OCI-LY7 (cell line): Measurements from ENCODE around the gene CNKSR3. TPM values are rescaled to one million over a fixed set of nuclear protein-coding genes. Genes with fewer than 3 reads are reported as not detected.
A peak's percentile ranks its signal among the peaks of the same experiment; 100 is the strongest.

Experiments used
- BruUV-seq: library from RNA; stranded (reverse); fragments of 400-500 nt; replicated peaks from 2 replicates; lab custom pipeline; 2021; lab: Mats Ljungman, UMichigan
- CTCF ChIA-PET: fragments of 300-600 bp; sonication (Branson Sonifier 250); formaldehyde crosslinking; loops from one replicate; lab custom pipeline; 2022; ENCODE audit warnings: antibody characterized with exemption; ENCODE audit not compliant: unreplicated experiment; lab: Charles Lee
- POLR2A ChIA-PET: fragments of 300-600 bp; sonication (Branson Sonifier 250); formaldehyde crosslinking; loops from one replicate; lab custom pipeline; 2022; ENCODE audit warnings: antibody characterized with exemption; lab: Charles Lee
- DNase-seq: peaks from one replicate; pipeline ENCODE4 v3.0.0-alpha.2; 2015; ENCODE audit warnings: low spot score
- H2AFZ ChIP-seq: fragments of 200-600 bp; sonication (generic), shearing (Covaris generic); 2 replicates; pipeline ENCODE4 v1.6.1; 2014; ENCODE audit warnings: mild to moderate bottlenecking, antibody characterized with exemption, low read length, moderate library complexity
- H3K27ac ChIP-seq: fragments of 200-600 bp; sonication (generic); 2 replicates; pipeline ENCODE4 v1.5.1; 2014; ENCODE audit warnings: mixed run types, low read depth, mild to moderate bottlenecking, moderate library complexity, low read length, inconsistent platforms; ENCODE audit not compliant: poor library complexity, severe bottlenecking
- H3K36me3 ChIP-seq: fragments of 200-600 bp; sonication (generic); 2 replicates; pipeline ENCODE4 v1.6.1; 2014; ENCODE audit warnings: mild to moderate bottlenecking, antibody characterized with exemption, low read length, moderate library complexity, mixed read lengths; ENCODE audit not compliant: insufficient read depth
- H3K4me1 ChIP-seq: fragments of 200-600 bp; sonication (generic); 2 replicates; pipeline ENCODE4 v1.5.1; 2014; ENCODE audit warnings: mild to moderate bottlenecking, low read length; ENCODE audit not compliant: insufficient read depth, poor library complexity, severe bottlenecking
- H3K4me2 ChIP-seq: fragments of 200-600 bp; sonication (generic); 2 replicates; pipeline ENCODE4 v1.6.1; 2014; ENCODE audit warnings: mild to moderate bottlenecking, low read length
- H3K4me3 ChIP-seq: fragments of 200-600 bp; sonication (generic); 2 replicates; pipeline ENCODE4 v1.5.1; 2014; ENCODE audit warnings: mild to moderate bottlenecking, low read depth, low read length; ENCODE audit not compliant: poor library complexity, severe bottlenecking
- H3K79me2 ChIP-seq: fragments of 200-600 bp; sonication (generic); 2 replicates; pipeline ENCODE4 v1.6.1; 2016; ENCODE audit warnings: low read depth, mild to moderate bottlenecking, low read length, moderate library complexity, mixed read lengths; ENCODE audit not compliant: insufficient read depth
- H3K9me2 ChIP-seq: fragments of 200-600 bp; sonication (generic); 2 replicates; pipeline ENCODE4 v1.6.1; 2016; ENCODE audit warnings: mild to moderate bottlenecking, low read length, mixed read lengths; ENCODE audit not compliant: insufficient read depth
- H3K9me3 ChIP-seq: fragments of 200-600 bp; sonication (generic); 2 replicates; pipeline ENCODE4 v1.6.1; 2014; ENCODE audit warnings: mild to moderate bottlenecking, mixed run types, low read length, mixed read lengths
- H4K20me1 ChIP-seq: fragments of 200-600 bp; sonication (generic); 2 replicates; pipeline ENCODE4 v1.6.1; 2014; ENCODE audit warnings: mild to moderate bottlenecking, antibody characterized with exemption, low read length, moderate library complexity, mixed read lengths; ENCODE audit not compliant: insufficient read depth
- EZH2phosphoT487 ChIP-seq: fragments of 200-600 bp; sonication (generic); IDR thresholded peaks from 2 replicates; pipeline ENCODE4 v1.6.1; 2018; ENCODE audit warnings: low read depth, borderline replicate concordance, mild to moderate bottlenecking, mixed run types, antibody characterized with exemption, low read length, moderate library complexity, mixed read lengths
- intact Hi-C: fragments of 100-400 bp; cut with micrococcal nuclease; formaldehyde crosslinking; loops from one replicate; pipeline ENCODE4 v1.10.0; 2022; ENCODE audit not compliant: unreplicated experiment
- total RNA-seq, 2 experiments: library from RNA; depleted of rRNA in 1 of 2; stranded (reverse); fragments of >200 nt in 1 of 2; shearing (Covaris generic) in 1 of 2; gene quantifications; 2 replicates each; pipeline ENCODE4 v1.2.3, GENCODE V29; 2014 to 2022
- TF ChIP-seq, protein P1 (sequence below): fragments of 200-600 bp; sonication (generic); conservative IDR thresholded peaks from 2 replicates; pipeline ENCODE4 v1.5.1; 2014; ENCODE audit warnings: mild to moderate bottlenecking, antibody characterized with exemption, low read length, moderate library complexity, mixed read lengths

Gene CNKSR3
- total RNA-seq, 2 experiments from 2014 or later, result not detected

DNA sequence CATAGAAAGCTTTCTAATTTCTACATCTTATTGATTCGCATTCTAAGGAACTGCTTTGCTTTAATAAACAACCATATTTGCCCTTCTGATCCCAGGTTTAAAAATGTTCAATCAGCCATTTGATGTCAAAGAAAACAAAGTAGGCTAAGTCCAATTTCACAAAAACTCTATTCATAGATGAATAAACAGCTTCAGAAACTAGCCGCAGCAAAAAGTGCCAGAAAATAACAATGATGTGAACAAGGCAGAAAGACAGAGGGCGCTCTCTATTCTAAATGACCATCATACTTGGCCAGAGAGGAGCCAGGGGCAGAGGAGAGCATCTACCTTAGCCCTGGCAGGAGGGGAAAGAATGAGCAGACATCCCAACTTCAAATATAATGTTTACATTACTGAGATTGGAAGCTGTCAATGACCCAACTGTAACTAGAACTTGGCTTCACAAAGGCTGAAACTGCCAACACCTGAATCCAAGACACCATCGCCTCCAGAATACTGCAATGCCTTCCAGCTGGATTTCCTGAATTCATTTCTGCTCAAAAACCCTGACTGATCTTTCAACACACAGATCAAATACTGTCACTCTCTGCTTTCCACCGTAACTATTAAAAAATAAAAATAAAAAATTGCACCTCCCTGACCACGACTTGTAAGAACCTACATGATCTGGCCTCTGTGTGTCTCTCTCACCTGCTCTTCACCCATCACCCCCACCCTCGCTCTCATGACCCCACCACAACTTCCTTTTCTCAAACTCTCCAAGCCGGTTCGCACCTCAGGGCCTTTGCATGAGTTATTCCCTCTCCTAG is 9.5 kb downstream of the CNKSR3 start:
- Histone ChIP-seq H3K36me3 (no peaks in the 10 kb centered on the region), H3K9me3 (no peaks in the 10 kb centered on the region), H3K79me2 (no peaks in the 10 kb centered on the region), H3K4me1 (no peaks in the 10 kb centered on the region), H4K20me1 (no peaks in the 10 kb centered on the region), H3K4me2 (no peak overlapping the region), H2AFZ (no peak overlapping the region), H3K9me2 (no peaks in the 10 kb centered on the region), H3K27ac (no peak overlapping the region), H3K4me3 (no peak overlapping the region)
- TF ChIP-seq, protein P1, sequence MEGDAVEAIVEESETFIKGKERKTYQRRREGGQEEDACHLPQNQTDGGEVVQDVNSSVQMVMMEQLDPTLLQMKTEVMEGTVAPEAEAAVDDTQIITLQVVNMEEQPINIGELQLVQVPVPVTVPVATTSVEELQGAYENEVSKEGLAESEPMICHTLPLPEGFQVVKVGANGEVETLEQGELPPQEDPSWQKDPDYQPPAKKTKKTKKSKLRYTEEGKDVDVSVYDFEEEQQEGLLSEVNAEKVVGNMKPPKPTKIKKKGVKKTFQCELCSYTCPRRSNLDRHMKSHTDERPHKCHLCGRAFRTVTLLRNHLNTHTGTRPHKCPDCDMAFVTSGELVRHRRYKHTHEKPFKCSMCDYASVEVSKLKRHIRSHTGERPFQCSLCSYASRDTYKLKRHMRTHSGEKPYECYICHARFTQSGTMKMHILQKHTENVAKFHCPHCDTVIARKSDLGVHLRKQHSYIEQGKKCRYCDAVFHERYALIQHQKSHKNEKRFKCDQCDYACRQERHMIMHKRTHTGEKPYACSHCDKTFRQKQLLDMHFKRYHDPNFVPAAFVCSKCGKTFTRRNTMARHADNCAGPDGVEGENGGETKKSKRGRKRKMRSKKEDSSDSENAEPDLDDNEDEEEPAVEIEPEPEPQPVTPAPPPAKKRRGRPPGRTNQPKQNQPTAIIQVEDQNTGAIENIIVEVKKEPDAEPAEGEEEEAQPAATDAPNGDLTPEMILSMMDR, result peak; percentile 62
- TF ChIP-seq EZH2phosphoT487, result no peak
- no TSS peak for BruUV-seq
- no peak for DNase-seq
- intact Hi-C loops, result no loop called here
- ChIA-PET POLR2A (interaction anchor here (0.6 to 1.1 kb wide), 2 partner anchors 15 to 56 kb away, joined by 4 to 8 read pairs; no protein-coding TSS in a partner anchor), CTCF (no interaction called here)

DNA sequence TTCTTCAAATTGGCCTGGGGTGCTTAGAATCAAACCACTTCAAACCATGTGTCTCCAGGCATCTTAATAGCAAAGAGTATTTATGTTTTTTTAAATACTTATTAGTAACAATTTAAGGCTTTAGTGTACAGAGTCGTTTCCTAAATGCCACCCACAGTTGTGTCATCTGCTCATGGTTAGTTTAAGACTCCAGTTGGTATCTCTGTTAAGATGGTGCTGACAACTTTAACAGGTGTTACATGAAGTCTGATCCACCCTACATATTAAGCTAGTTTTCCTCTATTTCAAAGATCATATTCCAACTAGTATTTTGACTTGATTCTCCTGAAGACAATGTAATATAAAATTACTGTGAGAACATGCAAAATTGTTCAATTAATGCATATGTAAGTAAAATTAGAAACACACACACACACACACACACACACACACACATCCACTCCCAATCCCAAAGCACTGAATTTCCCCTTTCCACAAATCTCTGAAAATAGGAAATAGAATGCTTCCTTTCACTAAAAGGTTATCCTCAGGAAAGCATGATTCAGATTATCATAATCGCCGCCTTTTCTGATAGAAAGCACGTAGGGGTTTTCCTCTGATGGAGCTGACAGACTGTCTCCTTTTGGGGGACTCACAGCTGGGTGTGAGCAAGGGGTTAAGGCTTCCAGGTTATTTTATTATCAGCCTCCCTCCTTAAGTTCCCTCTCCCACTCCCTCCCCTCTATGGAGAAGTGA is 10.5 kb downstream of the CNKSR3 start:
- H3K9me3 ChIP-seq, result no peaks in the 10 kb centered on the region
- no peaks in the 10 kb centered on the region for H3K36me3 ChIP-seq
- no peak overlapping the region for H3K4me3 ChIP-seq
- H4K20me1 ChIP-seq, result no peaks in the 10 kb centered on the region
- H3K9me2 ChIP-seq, result no peaks in the 10 kb centered on the region
- H3K79me2 ChIP-seq, result no peaks in the 10 kb centered on the region
- no peak overlapping the region for H2AFZ ChIP-seq
- no peaks in the 10 kb centered on the region for H3K4me1 ChIP-seq
- no TSS peak for BruUV-seq
- intact Hi-C loops, result no loop called here
- no peak for DNase-seq
- H3K27ac ChIP-seq, result no peak overlapping the region
- CTCF ChIA-PET, result no interaction called here
- no peak overlapping the region for H3K4me2 ChIP-seq
- POLR2A ChIA-PET, result interaction anchor here (0.6 to 1.1 kb wide), 2 partner anchors 16 to 57 kb away, joined by 4 to 8 read pairs; no protein-coding TSS in a partner anchor
- TF ChIP-seq, protein P1, result no peak
- TF ChIP-seq EZH2phosphoT487, result no peak
